Uterus (tissue), 2 donors: ENCODE data around the gene ELANE.

Source experiments
- CTCF ChIP-seq, 4 experiments: fragments of 200-600 bp in 2 of 4; fragments of 450-650 bp in 2 of 4; sonication (generic) in 2 of 4; IDR thresholded peaks; one replicate each; pipeline ENCODE4 v1.5.1; 2016 to 2019; ENCODE audit warnings: antibody characterized with exemption in 4 of 4, mild to moderate bottlenecking in 2 of 4, moderate library complexity in 1 of 4
- POLR2A ChIP-seq, 2 donors: fragments of 450-650 bp; IDR thresholded peaks; one replicate each; pipeline ENCODE4 v1.6.1; 2016; ENCODE audit warnings: antibody characterized with exemption in 2 of 2, mild to moderate bottlenecking in 1 of 2, moderate library complexity in 1 of 2

DNA sequence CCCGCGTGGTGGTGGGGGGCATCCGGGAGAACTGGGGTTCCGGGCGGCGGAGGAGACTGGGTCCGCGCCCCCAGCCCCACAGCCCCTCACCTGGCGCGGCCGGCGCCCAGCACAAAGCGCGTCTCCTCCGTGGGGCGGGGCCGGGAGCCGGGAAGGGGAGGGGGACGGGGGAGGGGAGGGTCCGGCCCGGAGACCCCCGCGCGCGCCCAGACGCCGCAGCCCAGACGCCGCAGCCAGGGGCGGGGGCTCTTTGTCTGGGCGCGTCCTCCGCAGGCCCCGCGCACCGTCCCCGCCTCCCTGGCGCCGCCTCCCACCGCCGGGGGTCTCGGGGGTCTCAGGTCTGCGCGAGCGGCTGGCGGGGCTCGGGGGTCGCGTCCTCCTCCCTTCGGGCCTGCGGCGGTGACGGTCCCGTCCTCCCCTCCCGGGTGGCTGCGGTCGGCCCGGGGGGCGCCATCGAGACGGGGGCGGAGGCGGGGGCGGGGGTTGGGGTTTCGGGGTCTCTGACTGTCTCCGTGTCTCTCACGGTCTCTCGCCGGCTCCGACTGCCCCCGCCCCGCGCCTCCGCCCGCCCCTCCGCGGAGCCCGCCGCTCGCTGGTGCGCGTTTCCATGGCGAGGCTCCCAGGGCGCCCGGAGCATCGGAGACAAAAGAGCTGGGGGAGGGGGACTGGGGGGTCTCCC is 30.1 kb upstream of the ELANE start, which contains the start of gene PLPPR3:
- no peak for TF ChIP-seq CTCF (IDR thresholded peaks at IDR 0.05)
- TF ChIP-seq POLR2A (IDR thresholded peaks at IDR 0.05) = no peak
